Breast epithelium (tissue), 3 donors: ENCODE measurements around the gene SYT3.

ENCODE experiments used
- CTCF ChIP-seq, 3 donors: fragments of 450-650 bp; IDR thresholded peaks; one replicate each; pipeline ENCODE4 v1.5.1; 2016 to 2017; ENCODE audit warnings: antibody characterized with exemption in 3 of 3, mild to moderate bottlenecking in 3 of 3, moderate library complexity in 3 of 3
- POLR2A ChIP-seq: fragments of 450-650 bp; IDR thresholded peaks from one replicate; pipeline ENCODE4 v1.6.1; 2016; ENCODE audit warnings: antibody characterized with exemption, mild to moderate bottlenecking, moderate library complexity
- POLR2AphosphoS5 ChIP-seq, 3 donors: sonication (generic); formaldehyde crosslinking; IDR thresholded peaks; one replicate each; pipeline ENCODE4 v1.6.1; 2017; ENCODE audit warnings: antibody characterized with exemption in 3 of 3

DNA sequence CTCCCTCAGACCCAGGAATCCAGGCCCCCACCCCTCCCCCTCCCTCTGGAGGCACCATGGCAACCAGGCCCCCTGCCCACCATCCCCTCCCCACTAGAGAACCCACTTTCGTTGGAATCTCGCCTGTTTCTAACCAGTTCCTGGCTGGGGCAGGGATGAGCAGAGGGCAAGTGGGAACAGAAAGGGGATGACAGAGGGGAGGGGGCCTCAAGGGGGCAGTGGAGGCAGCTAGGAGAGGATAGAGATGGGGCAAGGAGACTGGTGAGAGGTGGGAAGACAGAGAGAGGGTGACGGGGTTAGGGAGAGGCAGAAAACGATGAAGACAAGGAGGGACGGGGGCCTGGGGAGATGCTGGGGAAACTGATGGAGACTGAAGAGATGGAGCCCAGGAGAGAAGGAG is 9.0 kb upstream of the SYT3 start:
- TF ChIP-seq CTCF (IDR thresholded peaks at IDR 0.05) (no peak), POLR2A (no peak), POLR2AphosphoS5 (IDR thresholded peaks at IDR 0.05) (no peak)
